Epithelial cell of prostate (primary cell): ENCODE data around the gene VGLL4.

Experiments used
- DNase-seq: peaks from one replicate; pipeline ENCODE4 v3.0.0-alpha.2; 2011; ENCODE audit warnings: low read depth, low spot score
- H3K27ac ChIP-seq: fragments of 450-650 bp; 2 replicates; pipeline ENCODE4 v1.5.1; 2017; ENCODE audit warnings: mild to moderate bottlenecking

The VGLL4 gene

GRCh38 chr3:11569156-11569741 is 74.5 kb downstream of the VGLL4 start:
- peak overlapping the region; percentile 95 for H3K27ac ChIP-seq

GRCh38 chr3:11568503-11569155 is 75.1 kb downstream of the VGLL4 start:
- DNase-seq = no peak
- peak overlapping the region; percentile 95 for H3K27ac ChIP-seq

More at GRCh38 chr3:11569156-11569741, 74.5 kb downstream of the VGLL4 start:
- no peak for DNase-seq

GRCh38 chr3:11567516-11568467 is 75.9 kb downstream of the VGLL4 start:
- no peak for DNase-seq

GRCh38 chr3:11566916-11567315 is 76.8 kb downstream of the VGLL4 start:
- no peak overlapping the region for H3K27ac ChIP-seq
- no peak for DNase-seq

More at GRCh38 chr3:11567516-11568467, 75.9 kb downstream of the VGLL4 start:
- peak overlapping the region; percentile 95 for H3K27ac ChIP-seq

- DNase-seq = no peak
- no peak overlapping the region for H3K27ac ChIP-seq
These were observed 77.2 kb downstream of the VGLL4 start for GRCh38 chr3:11566478-11566877.

GRCh38 chr3:11565932-11566331 is 77.8 kb downstream of the VGLL4 start:
- no peak overlapping the region for H3K27ac ChIP-seq
- DNase-seq = no peak

- H3K27ac ChIP-seq = no peak overlapping the region
- no peak for DNase-seq
These were observed 78.2 kb downstream of the VGLL4 start for GRCh38 chr3:11565492-11565891.

- no peak for DNase-seq
- H3K27ac ChIP-seq = no peak overlapping the region
These were observed 78.6 kb downstream of the VGLL4 start for GRCh38 chr3:11565072-11565471.

GRCh38 chr3:11564577-11565001 is 79.1 kb downstream of the VGLL4 start:
- DNase-seq = no peak
- no peak overlapping the region for H3K27ac ChIP-seq

GRCh38 chr3:11563865-11564185 is 79.9 kb downstream of the VGLL4 start:
- no peak overlapping the region for H3K27ac ChIP-seq
- no peak for DNase-seq

GRCh38 chr3:11563159-11563864 is 80.4 kb downstream of the VGLL4 start:
- no peak for DNase-seq
- H3K27ac ChIP-seq = no peak overlapping the region

GRCh38 chr3:11562277-11562881 is 81.3 kb downstream of the VGLL4 start:
- DNase-seq = no peak
- H3K27ac ChIP-seq = no peak overlapping the region

- H3K27ac ChIP-seq = no peak overlapping the region
- DNase-seq = no peak
These were observed 83.0 kb downstream of the VGLL4 start for GRCh38 chr3:11560746-11561145.

- DNase-seq = no peak
- no peak overlapping the region for H3K27ac ChIP-seq
These were observed 83.7 kb downstream of the VGLL4 start for GRCh38 chr3:11559816-11560633.

- peak overlapping the region; percentile 49 for H3K27ac ChIP-seq
- no peak for DNase-seq
These were observed 84.5 kb downstream of the VGLL4 start for GRCh38 chr3:11558918-11559815.

GRCh38 chr3:11558411-11558903 is 85.3 kb downstream of the VGLL4 start:
- H3K27ac ChIP-seq = peak overlapping the region; percentile 49

GRCh38 chr3:11558002-11558401 is 85.7 kb downstream of the VGLL4 start:
- peak overlapping the region; percentile 49 for H3K27ac ChIP-seq

More at GRCh38 chr3:11558411-11558903, 85.3 kb downstream of the VGLL4 start:
- DNase-seq = no peak

More at GRCh38 chr3:11558002-11558401, 85.7 kb downstream of the VGLL4 start:
- DNase-seq = peak; percentile 83
